ENCODE measurements around the gene GPR160. TPM values are rescaled to one million over a fixed set of nuclear protein-coding genes. Genes with fewer than 3 reads are reported as not detected.
A peak's percentile ranks its signal among the peaks of the same experiment; 100 is the strongest.

GPR160 gene
- total and polyA plus RNA-seq, 10 of the 15 experiments (the other 5 are each of a cell fraction or from before 2014, with no cell fraction given): 1.2 to 57.7 (median 30.9) TPM

GRCh38 chr3:169996063-169996462 lies 41.7 kb upstream of the GPR160 start (continued):
- no peak for TF ChIP-seq MXI1 (IDR thresholded peaks at IDR 0.05; ENCODE audit: low read depth, low read length)
- TF ChIP-seq SUZ12 (IDR thresholded peaks at IDR 0.05; ENCODE audit: unreplicated experiment): no peak
- TF ChIP-seq IKZF1 (conservative IDR thresholded peaks at IDR 0.05): no peak
- no peak for TF ChIP-seq YY1 (IDR thresholded peaks at IDR 0.05; ENCODE audit: low read depth, low read length)
- no peak for TF ChIP-seq MAX (IDR thresholded peaks at IDR 0.05; ENCODE audit: low read depth, low read length)

GRCh38 chr3:169998668-169999131 lies 39.1 kb upstream of the GPR160 start:
- H3K79me2 ChIP-seq (ENCODE audit: control insufficient read depth, insufficient read depth, low read length): no peaks in the 10 kb centered on the region
- H3K27me3 ChIP-seq (replicated peaks in 1 of 2; ENCODE audit: control insufficient read depth in 2 of 2, insufficient read depth in 2 of 2, low read length in 1 of 2): no peaks in the 10 kb centered on the region
- H3K4me2 ChIP-seq (ENCODE audit: control insufficient read depth, insufficient read depth): peak overlapping the region; percentile 57
- H3K9me3 ChIP-seq (replicated peaks; ENCODE audit: control insufficient read depth, insufficient read depth, low read length): no peaks in the 10 kb centered on the region
- H2AFZ ChIP-seq (ENCODE audit: control insufficient read depth, low read depth, low read length): no peak overlapping the region
- FAIRE-seq (no peak), DNase-seq (ENCODE audit: low read depth, low spot score) (no peak), ATAC-seq (peak; percentile 42)
- peak overlapping the region; percentile 85 for H3K27ac ChIP-seq (ENCODE audit: control insufficient read depth, insufficient read depth)
- peaks cover 0 to 18% of the 10 kb centered on the region in 2 experiments; a peak in 2 of 4 replicates for H3K36me3 ChIP-seq (ENCODE audit: control insufficient read depth in 2 of 2, insufficient read depth in 2 of 2, low read length in 1 of 2)
- no peak overlapping the region for H3K9ac ChIP-seq (ENCODE audit: control insufficient read depth, insufficient read depth, low read length)
- H4K20me1 ChIP-seq (ENCODE audit: control insufficient read depth, insufficient read depth): no peaks in the 10 kb centered on the region
- H3K4me3 ChIP-seq: no peak overlapping the region
- peaks cover 21% of the 10 kb centered on the region for H3K4me1 ChIP-seq (ENCODE audit: control insufficient read depth, insufficient read depth, low read length)
- RAD21 ChIA-PET (ENCODE audit: unreplicated experiment): no interaction called here
- in situ Hi-C loops (cut with MboI) (no loop called here), intact Hi-C loops (cut with micrococcal nuclease; ENCODE audit: unreplicated experiment) (no loop called here)
- TF ChIP-seq EZH2 (IDR thresholded peaks at IDR 0.05; ENCODE audit: borderline replicate concordance, control insufficient read depth, low read depth, low read length): no peak
- peak; percentile 63; the same call in 1 of the 2 replicates for TF ChIP-seq CREM (IDR thresholded peaks at IDR 0.05; ENCODE audit: low read depth)
- TF ChIP-seq EED (IDR thresholded peaks at IDR 0.05; ENCODE audit: low read depth): peak; percentile 37; the same call in 1 of the 2 replicates
- TF ChIP-seq TCF3 (IDR thresholded peaks at IDR 0.05; ENCODE audit: borderline replicate concordance, insufficient read depth, low read depth, low read length): 0 out of 2 replicates have a peak, but pooled peaks have one; percentile 8
- peak; percentile 78 for TF ChIP-seq CREB1 (IDR thresholded peaks at IDR 0.05; ENCODE audit: low read depth)
- TF ChIP-seq BMI1 (IDR thresholded peaks at IDR 0.05; ENCODE audit: borderline replicate concordance): no peak
- no TSS peak for BruUV-seq (replicated peaks)
- WGBS (ENCODE audit: insufficient coverage, insufficient replicate concordance, low lambda C conversion rate, missing lambda C conversion rate): 0% methylated on average over 2 of the region's 2 CpGs
- POLR2A ChIA-PET: interaction anchor here (0.6 kb wide), 1 partner anchor 148 kb away, joined by 3 read pairs; no protein-coding TSS in a partner anchor
- CTCF ChIA-PET: interaction anchor here (1.3 kb wide), 1 partner anchor 31 kb away, joined by 3 read pairs; no protein-coding TSS in a partner anchor
- SMC1A ChIA-PET (ENCODE audit: uncharacterized antibody, unreplicated experiment): no interaction called here
